GM19193 (cell line): Measurements from ENCODE around the gene S100A7A.

Source experiments
- POLR2A ChIP-seq: IDR thresholded peaks from 4 replicates; pipeline ENCODE4 v1.6.1; 2011; ENCODE audit not compliant: insufficient read depth, insufficient read length; ENCODE audit errors: extremely low read depth

Gene S100A7A

GRCh38 chr1:153415850-153416570 lies at the start of gene S100A7A:
Gene S100A7A, plus strand, starts transcription at chr1:153416520. Its CDS starts 1,563 bp downstream, at chr1:153418083.
- TF ChIP-seq POLR2A: no peak

- no peak for TF ChIP-seq POLR2A
Measured at GRCh38 chr1:153367090-153367489, 49.2 kb upstream of the S100A7A start.

GRCh38 chr1:153368495-153368894 lies 47.8 kb upstream of the S100A7A start:
- no peak for TF ChIP-seq POLR2A

- TF ChIP-seq POLR2A: no peak
Measured at GRCh38 chr1:153370146-153370545, 46.2 kb upstream of the S100A7A start.

GRCh38 chr1:153371231-153371630 lies 45.1 kb upstream of the S100A7A start:
- no peak for TF ChIP-seq POLR2A

- no peak for TF ChIP-seq POLR2A
Measured at GRCh38 chr1:153372571-153372970, 43.7 kb upstream of the S100A7A start.

- TF ChIP-seq POLR2A: no peak
Measured at GRCh38 chr1:153374071-153374470, 42.2 kb upstream of the S100A7A start.

- TF ChIP-seq POLR2A: no peak
Measured at GRCh38 chr1:153375511-153375910, 40.8 kb upstream of the S100A7A start, which contains the start of gene S100A12. Gene S100A12, minus strand, starts transcription at chr1:153375621. Its CDS starts 1,029 bp downstream, at chr1:153374592.

GRCh38 chr1:153379591-153379990 lies 36.7 kb upstream of the S100A7A start:
- no peak for TF ChIP-seq POLR2A

GRCh38 chr1:153380711-153381110 lies 35.6 kb upstream of the S100A7A start:
- no peak for TF ChIP-seq POLR2A

- TF ChIP-seq POLR2A: no peak
Measured at GRCh38 chr1:153384958-153385580, 31.3 kb upstream of the S100A7A start.

- TF ChIP-seq POLR2A: no peak
Measured at GRCh38 chr1:153386500-153386901, 29.8 kb upstream of the S100A7A start.

- no peak for TF ChIP-seq POLR2A
Measured at GRCh38 chr1:153387001-153387400, 29.3 kb upstream of the S100A7A start.

GRCh38 chr1:153387785-153388184 lies 28.5 kb upstream of the S100A7A start:
- no peak for TF ChIP-seq POLR2A

GRCh38 chr1:153389401-153389800 lies 26.9 kb upstream of the S100A7A start:
- no peak for TF ChIP-seq POLR2A
